Naive thymus-derived CD8-positive, alpha-beta T cell (primary cell): ENCODE data around the gene SLC16A3. TPM values are rescaled to one million over a fixed set of nuclear protein-coding genes. Genes with fewer than 3 reads are reported as not detected.

Experiments used
- ATAC-seq, 2 donors: fragments of 150-1000 bp; cut with Tn5 transposase in 1 of 2; sonication (Bioruptor Pico), chemical (Tn5 transposase) in 1 of 2; 1 replicate in 1 of 2; 2 replicates in 1 of 2; pipeline ENCODE4 v1.10.0; 2021; ENCODE audit warnings: mild to moderate bottlenecking in 2 of 2, moderate library complexity in 2 of 2
- POLR2A ChIA-PET: fragments of 350-600 bp; sonication (Branson Sonifier 250); formaldehyde crosslinking; loops from one replicate; lab custom pipeline; 2021; ENCODE audit warnings: antibody characterized with exemption; lab: Charles Lee
- DNase-seq, 10 donors: peaks; one replicate each; pipeline versions ENCODE4 v3.0.0 to v3.0.0-alpha.2; 2020 to 2022
- H3K27ac Mint-ChIP-seq, 10 donors: one replicate each; pipeline ENCODE4 v1.8.0; 2020 to 2022; ENCODE audit warnings: mild to moderate bottlenecking in 10 of 10, mixed read lengths in 10 of 10, moderate library complexity in 4 of 10, inconsistent platforms in 1 of 10
- H3K27me3 Mint-ChIP-seq, 5 donors: one replicate each; pipeline ENCODE4 v1.8.0; 2021 to 2022; ENCODE audit warnings: mixed read lengths in 5 of 5
- H3K36me3 Mint-ChIP-seq, 3 donors: one replicate each; pipeline ENCODE4 v1.8.0; 2020 to 2022; ENCODE audit warnings: mixed read lengths in 3 of 3, mild to moderate bottlenecking in 2 of 3, inconsistent platforms in 1 of 3
- H3K4me1 Mint-ChIP-seq, 4 donors: one replicate each; pipeline ENCODE4 v1.8.0; 2021 to 2022; ENCODE audit warnings: mixed read lengths in 4 of 4
- H3K4me3 Mint-ChIP-seq, 10 donors: one replicate each; pipeline ENCODE4 v1.8.0; 2020 to 2022; ENCODE audit warnings: mild to moderate bottlenecking in 10 of 10, mixed read lengths in 10 of 10, moderate library complexity in 6 of 10, inconsistent platforms in 1 of 10
- H3K9me3 Mint-ChIP-seq, 9 donors: one replicate each; pipeline ENCODE4 v1.8.0; 2020 to 2022; ENCODE audit warnings: mixed read lengths in 9 of 9, mild to moderate bottlenecking in 3 of 9, inconsistent platforms in 1 of 9, moderate library complexity in 1 of 9
- polyA plus RNA-seq, 3 donors: library from polyadenylated mRNA; unstranded; fragments of 300-500 nt; fragmentation: Illumina TruSeq; gene quantifications; one replicate each; pipeline ENCODE4 v1.2.3, GENCODE V29; 2021
- total RNA-seq, 8 experiments: library from RNA in 2 of 8; stranded (reverse) in 2 of 8; gene quantifications; one replicate each; pipeline ENCODE4 v1.2.3 and lab custom pipeline; 2021 to 2026

Gene SLC16A3
- total and polyA plus RNA-seq, 5 experiments from 2014 or later: 0.91 to 11.6 (median 1.5) TPM

DNA sequence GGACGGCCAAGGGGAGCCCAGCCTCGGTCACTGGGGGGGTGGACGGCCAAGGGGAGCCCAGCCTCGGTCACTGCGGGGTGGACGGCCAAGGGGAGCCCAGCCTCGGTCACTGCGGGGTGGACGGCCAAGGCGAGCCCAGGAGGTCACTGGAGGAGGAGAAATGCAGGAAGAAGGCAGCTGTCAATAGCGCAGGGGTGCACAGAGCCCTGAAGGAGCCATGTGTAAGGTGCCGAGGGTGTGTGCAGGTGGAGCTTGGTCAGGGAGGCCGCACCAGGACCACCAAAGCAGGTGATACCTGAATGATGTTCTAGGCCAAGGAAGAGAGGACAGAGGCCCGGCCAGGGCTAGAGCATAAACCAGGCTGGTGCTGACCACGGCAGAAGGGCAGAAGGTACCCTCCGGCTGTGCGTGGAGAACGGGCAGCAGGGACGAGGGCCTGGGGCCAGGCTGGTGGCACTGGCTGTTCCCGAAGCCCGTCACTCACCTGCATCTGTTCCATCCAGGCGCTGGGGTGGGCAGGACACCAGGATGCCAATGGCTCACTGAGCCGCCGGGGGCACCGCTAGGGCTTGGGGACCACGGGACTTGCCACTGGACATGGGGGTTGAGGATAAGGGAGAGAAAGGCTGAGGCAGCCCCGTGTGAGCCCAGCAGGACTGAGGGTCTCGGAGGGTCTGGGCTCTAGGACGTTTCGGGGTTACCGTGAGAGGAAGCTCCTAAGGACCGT is 10.3 kb upstream of the SLC16A3 start:
- H3K36me3 Mint-ChIP-seq: no peaks in the 10 kb centered on the region
- H3K4me1 Mint-ChIP-seq: peaks cover 6 to 32% (median 26%) of the 10 kb centered on the region in 4 donors
- ATAC-seq (no peak), DNase-seq (no peak)
- peak overlapping the region in 3 of 10 donors; percentile 56 to 57 (median 57) for H3K27ac Mint-ChIP-seq
- H3K4me3 Mint-ChIP-seq: no peak overlapping the region
- POLR2A ChIA-PET: interaction anchor here (0.8 kb wide), 1 partner anchor 17 kb away, joined by 4 read pairs; no protein-coding TSS in a partner anchor
- no peaks in the 10 kb centered on the region for H3K27me3 Mint-ChIP-seq
- no peaks in the 10 kb centered on the region for H3K9me3 Mint-ChIP-seq

DNA sequence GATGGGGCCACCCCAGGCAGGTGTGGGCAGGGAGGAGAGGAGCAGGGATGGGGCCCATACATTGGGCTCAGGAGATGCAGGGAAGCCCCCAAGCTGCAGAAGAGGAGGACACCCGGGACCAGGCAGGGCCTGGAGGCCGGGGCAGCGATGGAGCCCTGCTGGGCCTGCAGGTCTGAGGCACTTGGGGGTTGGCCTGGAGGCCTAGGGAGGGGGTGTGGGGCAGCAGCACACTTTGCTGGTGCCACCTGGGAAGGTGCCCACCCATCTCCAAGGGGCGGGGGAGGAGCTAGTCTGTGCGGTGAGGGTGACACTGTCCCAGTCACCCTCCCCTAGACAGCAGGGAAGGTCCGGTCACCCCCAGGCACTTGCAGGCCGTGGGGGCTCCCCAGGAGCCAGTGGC is 9.8 kb upstream of the SLC16A3 start:
- peaks cover 5 to 28% (median 21%) of the 10 kb centered on the region in 4 donors for H3K4me1 Mint-ChIP-seq
- DNase-seq: no peak
- no peaks in the 10 kb centered on the region for H3K36me3 Mint-ChIP-seq
- no peak overlapping the region for H3K4me3 Mint-ChIP-seq
- POLR2A ChIA-PET: interaction anchor here (1.1 to 1.6 kb wide), 2 partner anchors 11 to 21 kb away, joined by 3 to 5 read pairs; partner anchors contain the start of gene SLC16A3
- peak overlapping the region in 2 of 10 donors; percentile 56 to 57 for H3K27ac Mint-ChIP-seq
- H3K27me3 Mint-ChIP-seq: no peaks in the 10 kb centered on the region
- ATAC-seq: no peak
- H3K9me3 Mint-ChIP-seq: no peaks in the 10 kb centered on the region

GRCh38 chr17:82219753-82220709 is 8.8 kb upstream of the SLC16A3 start:
- POLR2A ChIA-PET: interaction anchor here (1.1 to 1.6 kb wide), 2 partner anchors 10 to 20 kb away, joined by 3 to 5 read pairs; partner anchors contain the start of gene SLC16A3

DNA sequence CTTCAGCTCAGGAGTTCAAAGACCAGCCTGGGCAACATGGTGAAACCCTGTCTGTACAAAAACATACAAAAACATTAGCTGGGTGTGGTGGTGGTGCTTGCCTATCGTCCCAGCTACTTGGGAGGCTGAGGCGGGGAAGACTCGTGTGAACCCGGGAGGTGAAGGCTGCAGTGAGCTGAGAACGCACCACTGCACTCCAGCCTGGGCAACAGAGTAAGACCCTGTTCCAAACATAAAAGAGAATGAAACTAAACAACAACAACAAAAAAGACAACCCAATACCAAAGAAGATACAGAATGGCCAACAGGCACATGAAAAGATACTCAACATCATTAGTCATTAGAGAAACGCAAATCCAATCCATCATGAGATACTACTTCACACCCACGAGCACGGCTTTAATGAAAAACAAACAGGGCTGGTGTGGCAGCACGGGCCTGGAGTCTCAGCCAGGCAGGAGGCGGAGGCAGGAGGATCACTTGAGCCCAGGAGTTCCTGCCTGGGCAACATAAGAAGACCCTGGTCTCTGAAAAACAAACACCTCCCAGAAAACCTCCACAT is 7.4 kb upstream of the SLC16A3 start:
- peak overlapping the region in 1 of 10 donors; percentile 77 for H3K27ac Mint-ChIP-seq
- H3K36me3 Mint-ChIP-seq: no peaks in the 10 kb centered on the region
- DNase-seq (no peak), ATAC-seq (no peak)
- H3K27me3 Mint-ChIP-seq: no peaks in the 10 kb centered on the region
- H3K9me3 Mint-ChIP-seq: no peaks in the 10 kb centered on the region
- no peak overlapping the region for H3K4me3 Mint-ChIP-seq
- H3K4me1 Mint-ChIP-seq: peaks cover 2 to 8% (median 4%) of the 10 kb centered on the region in 4 donors
- POLR2A ChIA-PET: interaction anchor here (0.6 kb wide), 1 partner anchor 63 kb away, joined by 3 read pairs; no protein-coding TSS in a partner anchor

More at GRCh38 chr17:82219753-82220709, 8.8 kb upstream of the SLC16A3 start:
- H3K27me3 Mint-ChIP-seq: no peaks in the 10 kb centered on the region
- peaks cover 3 to 18% (median 15%) of the 10 kb centered on the region in 4 donors for H3K4me1 Mint-ChIP-seq
- H3K27ac Mint-ChIP-seq: no peak overlapping the region
- no peaks in the 10 kb centered on the region for H3K9me3 Mint-ChIP-seq
- peak overlapping the region in 1 of 10 donors; percentile 10 for H3K4me3 Mint-ChIP-seq
- no peaks in the 10 kb centered on the region for H3K36me3 Mint-ChIP-seq
- no peak for ATAC-seq
- no peak for DNase-seq

DNA sequence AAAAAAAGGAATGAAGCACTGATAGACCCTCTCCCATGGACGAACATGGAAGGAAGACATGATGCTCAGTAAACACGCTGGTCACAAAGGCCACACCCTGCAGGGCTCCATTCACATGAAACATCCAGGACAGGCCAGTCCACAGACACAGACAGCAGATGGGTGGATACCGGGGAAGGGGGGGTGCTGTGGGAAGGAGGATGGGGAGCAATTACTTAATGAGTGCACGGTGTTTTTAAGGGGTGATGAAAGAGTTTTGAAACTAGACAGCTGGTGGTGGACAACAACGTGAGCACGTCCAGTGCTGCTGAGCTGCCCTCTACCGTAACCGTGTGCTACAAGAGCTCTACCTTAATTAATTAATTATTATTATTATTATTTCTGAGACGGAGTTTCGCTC is 6.0 kb upstream of the SLC16A3 start:
- H3K4me1 Mint-ChIP-seq: peaks cover 0 to 5% (median 1%) of the 10 kb centered on the region in 4 donors
- POLR2A ChIA-PET: interaction anchor here (0.7 to 1.1 kb wide), 2 partner anchors 75 to 76 kb away, joined by 3 to 7 read pairs; no protein-coding TSS in a partner anchor
- DNase-seq (no peak), ATAC-seq (no peak)
- no peak overlapping the region for H3K4me3 Mint-ChIP-seq
- H3K9me3 Mint-ChIP-seq: no peaks in the 10 kb centered on the region
- H3K27ac Mint-ChIP-seq: peak overlapping the region in 1 of 10 donors; percentile 74
- H3K27me3 Mint-ChIP-seq: no peaks in the 10 kb centered on the region
- no peaks in the 10 kb centered on the region for H3K36me3 Mint-ChIP-seq

DNA sequence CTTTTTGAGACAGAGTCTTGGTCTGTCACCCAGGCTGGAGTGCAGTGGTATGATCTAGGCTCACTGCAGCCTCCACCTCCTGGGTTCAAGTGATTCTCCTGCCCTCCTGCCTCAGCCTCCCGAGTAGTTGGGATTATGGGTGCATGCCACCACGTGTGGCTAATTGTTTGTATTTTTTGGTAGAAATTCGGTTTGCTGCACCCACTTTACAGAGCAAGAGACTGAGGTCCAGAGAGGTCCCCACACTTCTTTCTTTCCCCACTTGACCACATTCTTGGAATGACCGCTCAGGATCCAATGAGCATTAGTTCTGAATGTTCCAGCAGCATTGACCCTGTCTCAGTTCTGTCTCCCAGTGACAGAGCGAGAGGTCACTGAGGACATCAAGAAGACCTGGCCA is 5.3 kb upstream of the SLC16A3 start:
- no peaks in the 10 kb centered on the region for H3K27me3 Mint-ChIP-seq
- H3K4me1 Mint-ChIP-seq: peaks cover 0 to 9% (median 1%) of the 10 kb centered on the region in 4 donors
- DNase-seq (no peak), ATAC-seq (no peak)
- no peak overlapping the region for H3K4me3 Mint-ChIP-seq
- no peaks in the 10 kb centered on the region for H3K9me3 Mint-ChIP-seq
- H3K36me3 Mint-ChIP-seq: no peaks in the 10 kb centered on the region
- POLR2A ChIA-PET: interaction anchor here (1.1 kb wide), 1 partner anchor 75 kb away, joined by 3 read pairs; no protein-coding TSS in a partner anchor
- no peak overlapping the region for H3K27ac Mint-ChIP-seq

- no peaks in the 10 kb centered on the region for H3K27me3 Mint-ChIP-seq
- peak in 1 of 10 donors; percentile 45 for DNase-seq
- H3K36me3 Mint-ChIP-seq: no peaks in the 10 kb centered on the region
- no peak overlapping the region for H3K27ac Mint-ChIP-seq
- peaks cover 1 to 9% (median 3%) of the 10 kb centered on the region in 4 donors for H3K4me1 Mint-ChIP-seq
- H3K4me3 Mint-ChIP-seq: no peak overlapping the region
- POLR2A ChIA-PET: no interaction called here
- no peaks in the 10 kb centered on the region for H3K9me3 Mint-ChIP-seq
- ATAC-seq: no peak
Observed at GRCh38 chr17:82224666-82225065, 4.2 kb upstream of the SLC16A3 start.

- no peaks in the 10 kb centered on the region for H3K36me3 Mint-ChIP-seq
- no peak overlapping the region for H3K4me3 Mint-ChIP-seq
- POLR2A ChIA-PET: interaction anchor here (1.1 to 1.3 kb wide), 2 partner anchors 26 to 89 kb away, joined by 3 to 4 read pairs; no protein-coding TSS in a partner anchor
- no peaks in the 10 kb centered on the region for H3K27me3 Mint-ChIP-seq
- DNase-seq: no peak
- no peaks in the 10 kb centered on the region for H3K9me3 Mint-ChIP-seq
- ATAC-seq: no peak
- H3K4me1 Mint-ChIP-seq: peaks cover 5 to 14% (median 8%) of the 10 kb centered on the region in 4 donors
- peak overlapping the region in 2 of 10 donors; percentile 19 to 33 for H3K27ac Mint-ChIP-seq
Observed at GRCh38 chr17:82225368-82226029, 3.3 kb upstream of the SLC16A3 start.

DNA sequence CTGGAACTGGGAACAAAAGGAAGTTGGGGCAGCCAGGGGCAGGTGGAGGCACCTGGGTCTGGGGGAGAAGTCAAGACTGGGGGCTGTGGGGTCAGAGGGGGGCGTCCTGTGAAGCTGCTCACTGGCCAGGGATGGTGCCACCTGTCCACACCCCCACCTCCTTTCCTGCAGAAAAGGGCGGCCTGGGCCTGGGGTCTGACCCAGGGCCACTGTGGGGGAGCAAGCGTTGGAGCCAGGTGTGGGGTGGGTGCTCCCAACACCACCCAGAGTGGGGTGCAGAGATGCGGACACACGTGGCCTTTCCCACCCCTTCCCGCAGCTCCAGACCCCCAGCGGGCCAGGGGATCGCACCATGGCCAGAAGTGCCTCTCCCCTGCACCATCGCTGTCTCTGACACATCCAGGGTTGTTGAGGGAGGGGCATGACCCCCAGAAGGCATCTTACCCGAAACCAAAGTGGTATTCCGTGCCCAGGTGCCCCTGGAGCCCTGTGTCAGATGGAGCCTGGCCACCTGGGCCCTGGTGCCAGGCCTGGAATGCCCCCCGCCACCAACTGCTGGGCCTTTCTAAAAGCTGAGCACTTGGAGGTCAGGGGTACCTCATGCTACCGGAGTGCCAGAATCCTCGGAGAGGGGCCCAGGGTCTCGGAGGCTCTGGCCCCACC is 2.6 kb upstream of the SLC16A3 start:
- Mint-ChIP-seq H3K27ac (peak overlapping the region in 2 of 10 donors; percentile 19 to 33), H3K27me3 (no peaks in the 10 kb centered on the region), H3K4me3 (peak overlapping the region in 1 of 10 donors; percentile 29), H3K4me1 (peaks cover 4 to 14% (median 8%) of the 10 kb centered on the region in 4 donors), H3K9me3 (no peaks in the 10 kb centered on the region), H3K36me3 (no peaks in the 10 kb centered on the region)
- DNase-seq (no peak), ATAC-seq (no peak)
- POLR2A ChIA-PET: interaction anchor here (0.8 to 1.3 kb wide), 4 partner anchors 12 to 88 kb away, joined by 3 to 4 read pairs (median 4); no protein-coding TSS in a partner anchor

- Mint-ChIP-seq H3K27me3 (no peaks in the 10 kb centered on the region), H3K4me1 (peaks cover 2 to 13% (median 8%) of the 10 kb centered on the region in 4 donors), H3K27ac (peak overlapping the region in 7 of 10 donors; percentile 25 to 89 (median 48)), H3K4me3 (peak overlapping the region in 5 of 10 donors; percentile 10 to 81 (median 47)), H3K9me3 (no peaks in the 10 kb centered on the region), H3K36me3 (no peaks in the 10 kb centered on the region)
- ATAC-seq (no peak), DNase-seq (no peak)
- POLR2A ChIA-PET: interaction anchor here (0.5 to 1.3 kb wide), 5 partner anchors 11 to 456 kb away, joined by 3 to 4 read pairs (median 3); no protein-coding TSS in a partner anchor
Observed at GRCh38 chr17:82226809-82227628, 1.8 kb upstream of the SLC16A3 start.
